IPS-18a (cell line): Measurements from ENCODE around the gene KAZALD1.

ENCODE experiments used
- H3K27ac ChIP-seq: one replicate; pipeline ENCODE4 v1.5.1; 2013; ENCODE audit warnings: low read length
- H3K27me3 ChIP-seq: one replicate; pipeline ENCODE4 v1.6.1; 2013; ENCODE audit warnings: mild to moderate bottlenecking, low read length; ENCODE audit not compliant: control insufficient read depth, insufficient read depth
- H3K36me3 ChIP-seq: one replicate; pipeline ENCODE4 v1.6.1; 2013; ENCODE audit warnings: low read depth, low read length; ENCODE audit not compliant: control insufficient read depth
- H3K4me1 ChIP-seq: one replicate; pipeline ENCODE4 v1.6.1; 2013; ENCODE audit warnings: low read depth, low read length; ENCODE audit not compliant: control insufficient read depth
- H3K4me3 ChIP-seq: one replicate; pipeline ENCODE4 v1.5.1; 2013; ENCODE audit warnings: low read length
- H3K9ac ChIP-seq: one replicate; pipeline ENCODE4 v1.6.1; 2013; ENCODE audit warnings: mild to moderate bottlenecking, low read length, moderate library complexity
- H3K9me3 ChIP-seq: one replicate; pipeline ENCODE4 v1.6.1; 2013; ENCODE audit warnings: low read depth, low read length; ENCODE audit not compliant: control insufficient read depth

KAZALD1 gene

GRCh38 chr10:101065481-101066145, 3.8 kb downstream of the KAZALD1 start:
- peaks cover 74% of the 10 kb centered on the region for H3K27me3 ChIP-seq
- peaks cover 18% of the 10 kb centered on the region for H3K4me1 ChIP-seq
- no peaks in the 10 kb centered on the region for H3K9me3 ChIP-seq
- H3K4me3 ChIP-seq, result peak overlapping the region; percentile 53
- H3K36me3 ChIP-seq, result no peaks in the 10 kb centered on the region
- no peak overlapping the region for H3K27ac ChIP-seq
- H3K9ac ChIP-seq, result no peak overlapping the region

- Histone ChIP-seq H3K9me3 (no peaks in the 10 kb centered on the region), H3K36me3 (no peaks in the 10 kb centered on the region), H3K9ac (no peak overlapping the region), H3K4me1 (peaks cover 18% of the 10 kb centered on the region), H3K27ac (no peak overlapping the region), H3K27me3 (peaks cover 78% of the 10 kb centered on the region), H3K4me3 (peak overlapping the region; percentile 53)
Observed at GRCh38 chr10:101066146-101066895, 4.5 kb downstream of the KAZALD1 start.

DNA sequence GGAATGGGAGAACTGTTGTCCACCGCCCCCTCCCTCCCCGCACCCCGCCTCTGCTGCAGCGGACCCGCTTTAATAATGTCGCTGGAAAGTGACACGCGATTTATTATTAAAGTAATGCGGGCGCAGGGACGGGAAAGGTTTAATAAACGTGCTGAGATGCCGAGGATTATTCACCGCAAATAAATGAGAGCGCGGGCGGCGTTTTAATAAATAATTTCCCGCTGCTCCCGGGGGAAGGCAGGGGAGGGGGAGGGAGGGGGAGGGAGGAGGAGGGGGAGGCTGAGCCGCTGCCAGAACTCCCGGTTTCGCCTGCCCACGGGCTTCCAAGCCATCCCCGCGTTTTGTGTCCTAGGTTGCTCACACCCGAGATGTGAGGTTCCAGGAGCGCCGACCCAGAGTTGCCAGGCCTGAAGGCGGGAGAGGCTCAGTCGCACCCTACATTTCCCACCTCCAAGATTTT, 5.1 kb downstream of the KAZALD1 start:
- H3K4me1 ChIP-seq, result peaks cover 17% of the 10 kb centered on the region
- no peaks in the 10 kb centered on the region for H3K9me3 ChIP-seq
- no peak overlapping the region for H3K9ac ChIP-seq
- peak overlapping the region; percentile 75 for H3K4me3 ChIP-seq
- H3K27me3 ChIP-seq, result peaks cover 78% of the 10 kb centered on the region
- H3K27ac ChIP-seq, result no peak overlapping the region
- no peaks in the 10 kb centered on the region for H3K36me3 ChIP-seq

GRCh38 chr10:101067356-101068083, 5.7 kb downstream of the KAZALD1 start:
- no peaks in the 10 kb centered on the region for H3K36me3 ChIP-seq
- no peak overlapping the region for H3K9ac ChIP-seq
- no peak overlapping the region for H3K27ac ChIP-seq
- H3K27me3 ChIP-seq, result peaks cover 78% of the 10 kb centered on the region
- no peaks in the 10 kb centered on the region for H3K9me3 ChIP-seq
- peaks cover 11% of the 10 kb centered on the region for H3K4me1 ChIP-seq
- peak overlapping the region; percentile 75 for H3K4me3 ChIP-seq

DNA sequence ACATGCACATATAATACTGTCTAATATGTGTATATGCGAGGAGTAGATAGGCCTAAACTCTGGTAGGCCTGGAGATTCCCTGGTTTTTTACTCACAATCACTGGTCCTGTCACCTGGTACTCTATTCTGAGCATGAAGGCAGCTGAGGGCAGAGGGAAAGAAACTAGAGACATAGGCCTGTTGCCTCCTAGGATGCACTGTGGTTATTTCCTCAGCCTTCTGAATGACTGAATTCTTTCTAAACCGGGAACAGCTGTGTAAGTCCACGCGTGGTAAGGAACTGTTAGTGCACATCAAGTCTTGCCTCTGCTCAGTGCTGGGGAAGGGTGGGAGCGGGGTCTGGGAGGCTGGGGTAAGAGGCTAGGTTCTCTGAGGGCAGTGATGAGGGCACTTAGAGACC, 7.7 kb downstream of the KAZALD1 start:
- Histone ChIP-seq H3K36me3 (no peaks in the 10 kb centered on the region), H3K9me3 (no peaks in the 10 kb centered on the region), H3K27ac (no peak overlapping the region), H3K27me3 (peaks cover 78% of the 10 kb centered on the region), H3K4me1 (no peaks in the 10 kb centered on the region), H3K4me3 (no peak overlapping the region), H3K9ac (no peak overlapping the region)

DNA sequence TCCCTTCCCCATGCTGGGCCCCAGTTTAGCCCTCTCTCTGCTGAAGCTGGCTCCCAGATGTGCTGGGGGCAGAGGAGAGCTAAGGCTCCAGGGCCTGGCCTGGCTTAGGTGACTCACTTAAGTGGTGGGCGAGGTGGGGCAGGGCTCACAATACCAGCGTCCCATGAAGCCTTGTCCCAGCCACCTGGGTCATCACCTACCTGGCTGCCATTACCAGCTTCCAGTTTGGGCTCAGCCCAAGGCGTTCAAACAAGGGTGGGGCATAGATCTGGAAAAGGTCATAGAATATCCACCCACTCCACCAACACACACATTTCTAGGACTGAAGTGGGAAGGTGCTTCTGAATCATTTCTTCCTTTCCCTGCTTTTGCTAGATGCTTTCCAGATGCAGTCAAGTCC, 8.3 kb downstream of the KAZALD1 start:
- peaks cover 75% of the 10 kb centered on the region for H3K27me3 ChIP-seq
- no peak overlapping the region for H3K4me3 ChIP-seq
- no peak overlapping the region for H3K27ac ChIP-seq
- H3K36me3 ChIP-seq, result no peaks in the 10 kb centered on the region
- H3K9me3 ChIP-seq, result no peaks in the 10 kb centered on the region
- H3K4me1 ChIP-seq, result no peaks in the 10 kb centered on the region
- no peak overlapping the region for H3K9ac ChIP-seq

GRCh38 chr10:101071267-101071884, 9.6 kb downstream of the KAZALD1 start:
- H3K27me3 ChIP-seq, result peaks cover 75% of the 10 kb centered on the region
- no peak overlapping the region for H3K4me3 ChIP-seq
- no peak overlapping the region for H3K27ac ChIP-seq
- H3K36me3 ChIP-seq, result no peaks in the 10 kb centered on the region
- no peaks in the 10 kb centered on the region for H3K9me3 ChIP-seq
- H3K4me1 ChIP-seq, result no peaks in the 10 kb centered on the region
- no peak overlapping the region for H3K9ac ChIP-seq

DNA sequence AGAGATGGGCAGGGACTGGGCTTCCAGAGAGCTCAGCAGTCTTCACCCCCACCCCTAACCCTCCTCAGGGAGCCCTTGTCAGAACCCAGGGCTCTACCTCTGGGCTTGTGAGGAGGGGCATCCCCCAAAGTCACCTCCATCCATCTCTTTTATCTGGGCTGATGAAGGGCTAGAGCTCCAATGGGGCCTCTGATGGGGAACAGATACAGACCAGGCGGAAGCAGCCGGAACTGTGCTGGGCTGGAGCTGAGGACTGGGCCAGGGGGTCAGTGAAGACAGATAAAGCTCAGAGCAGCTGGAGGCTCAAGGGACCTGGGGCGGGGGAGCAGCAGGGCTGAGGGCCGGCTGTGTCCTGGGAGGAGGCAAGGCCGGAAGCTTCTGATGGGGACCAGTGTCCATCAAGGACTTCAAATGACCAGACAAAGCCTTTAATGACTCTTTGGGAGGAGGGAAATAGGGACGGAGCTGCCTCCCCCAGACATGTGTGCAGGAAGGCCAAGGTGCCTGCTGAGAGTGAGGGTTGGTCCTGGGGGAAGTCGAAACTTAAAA, 10.2 kb downstream of the KAZALD1 start:
- H3K9me3 ChIP-seq, result no peaks in the 10 kb centered on the region
- no peak overlapping the region for H3K27ac ChIP-seq
- H3K9ac ChIP-seq, result no peak overlapping the region
- no peak overlapping the region for H3K4me3 ChIP-seq
- no peaks in the 10 kb centered on the region for H3K4me1 ChIP-seq
- H3K27me3 ChIP-seq, result peaks cover 70% of the 10 kb centered on the region
- H3K36me3 ChIP-seq, result no peaks in the 10 kb centered on the region

DNA sequence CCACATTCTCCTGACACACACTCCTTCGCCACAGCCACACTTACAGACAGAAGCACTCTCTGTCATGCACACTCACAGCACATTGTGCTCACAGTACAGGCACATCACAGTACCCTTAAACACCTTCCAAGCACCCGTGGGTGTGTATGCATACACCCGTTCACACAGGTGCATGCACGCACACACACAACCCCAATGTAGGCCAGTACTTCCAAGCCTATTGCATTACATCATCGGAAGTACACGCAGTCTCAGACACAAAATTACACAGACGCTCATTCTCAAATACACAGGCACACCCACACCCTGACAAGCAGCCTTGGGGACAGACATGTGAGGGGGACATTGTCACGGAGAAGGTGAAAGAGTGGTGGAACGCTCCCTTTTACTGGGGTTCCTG, 11.1 kb downstream of the KAZALD1 start:
- Histone ChIP-seq H3K9ac (no peak overlapping the region), H3K4me3 (no peak overlapping the region), H3K27me3 (peaks cover 61% of the 10 kb centered on the region), H3K27ac (no peak overlapping the region), H3K36me3 (no peaks in the 10 kb centered on the region), H3K9me3 (no peaks in the 10 kb centered on the region), H3K4me1 (no peaks in the 10 kb centered on the region)

DNA sequence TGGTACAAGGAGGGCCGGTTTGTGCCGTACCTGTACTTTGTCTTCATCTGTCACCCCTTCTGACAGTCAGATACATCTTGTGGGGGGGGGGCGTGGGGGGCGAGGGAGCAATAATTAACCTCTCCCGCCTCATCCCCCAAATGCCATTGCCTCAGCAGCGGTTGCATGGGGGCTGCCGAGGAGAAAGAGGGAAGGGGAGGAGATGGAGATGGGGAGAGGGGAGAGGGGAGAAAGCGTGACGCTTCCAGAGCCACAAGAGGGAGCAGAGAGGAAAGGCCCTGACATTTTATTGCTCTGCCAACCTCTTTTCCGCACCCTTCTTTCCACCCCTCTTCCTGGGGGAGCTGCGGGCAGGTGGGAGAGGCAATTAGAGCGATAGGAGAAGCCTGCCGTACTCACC, 11.8 kb downstream of the KAZALD1 start:
- Histone ChIP-seq H3K4me3 (no peak overlapping the region), H3K4me1 (no peaks in the 10 kb centered on the region), H3K9ac (no peak overlapping the region), H3K9me3 (no peaks in the 10 kb centered on the region), H3K27ac (no peak overlapping the region), H3K36me3 (no peaks in the 10 kb centered on the region), H3K27me3 (peaks cover 67% of the 10 kb centered on the region)

- H3K4me1 ChIP-seq, result no peaks in the 10 kb centered on the region
- H3K36me3 ChIP-seq, result no peaks in the 10 kb centered on the region
- no peak overlapping the region for H3K27ac ChIP-seq
- H3K9me3 ChIP-seq, result no peaks in the 10 kb centered on the region
- H3K9ac ChIP-seq, result no peak overlapping the region
- H3K27me3 ChIP-seq, result peaks cover 80% of the 10 kb centered on the region
- no peak overlapping the region for H3K4me3 ChIP-seq
Observed at GRCh38 chr10:101075775-101076174, 14.0 kb downstream of the KAZALD1 start.
